PC-9 (cell line): ENCODE data around the gene CCL24. TPM values are rescaled to one million over a fixed set of nuclear protein-coding genes. Genes with fewer than 3 reads are reported as not detected.
"Not testable (repeated sequence)": the region's sequence is repeated elsewhere in the genome, so short reads cannot be mapped to it uniquely, and the experiment has no call there.

Experiments
- BruUV-seq: library from RNA; stranded (reverse); fragments of 400-500 nt; replicated peaks from 2 replicates; lab custom pipeline; 2021; lab: Mats Ljungman, UMichigan
- CTCF ChIA-PET: fragments of 300-600 bp; sonication (Branson Sonifier 250); formaldehyde crosslinking; loops from one replicate; lab custom pipeline; 2022; ENCODE audit warnings: antibody characterized with exemption; lab: Charles Lee
- POLR2A ChIA-PET: fragments of 300-600 bp; sonication (Branson Sonifier 250); formaldehyde crosslinking; loops from one replicate; lab custom pipeline; 2022; ENCODE audit warnings: antibody characterized with exemption; ENCODE audit not compliant: unreplicated experiment; lab: Charles Lee
- DNase-seq, 2 experiments: peaks; one replicate each; pipeline versions ENCODE4 v3.0.0 to v3.0.0-alpha.2; 2015 to 2022; ENCODE audit warnings: mixed read lengths in 1 of 2
- H2AFZ ChIP-seq: fragments of 200-600 bp; sonication (generic); 2 replicates; pipeline ENCODE4 v1.8.1; 2017; ENCODE audit warnings: antibody characterized with exemption
- H3F3A ChIP-seq: fragments of 200-600 bp; sonication (generic); 2 replicates; pipeline ENCODE4 v1.8.1; 2017; ENCODE audit warnings: antibody characterized with exemption, mild to moderate bottlenecking, low read depth; ENCODE audit not compliant: insufficient read depth
- H3K27ac ChIP-seq: fragments of 200-600 bp; sonication (generic); 2 replicates; pipeline ENCODE4 v1.6.1; 2016; ENCODE audit warnings: mixed run types
- H3K27me3 ChIP-seq: fragments of 200-600 bp; sonication (generic); 2 replicates; pipeline ENCODE4 v1.6.1; 2016; ENCODE audit warnings: low read depth, mixed run types; ENCODE audit not compliant: insufficient read depth
- H3K36me3 ChIP-seq: fragments of 200-600 bp; sonication (generic); 2 replicates; pipeline ENCODE4 v1.6.1; 2016; ENCODE audit warnings: low read depth, mixed run types
- H3K4me1 ChIP-seq: fragments of 200-600 bp; sonication (generic); replicated peaks from 2 replicates; pipeline ENCODE4 v1.6.1; 2016; ENCODE audit warnings: mixed run types; ENCODE audit not compliant: insufficient read depth
- H3K4me2 ChIP-seq: fragments of 200-600 bp; sonication (generic); 2 replicates; pipeline ENCODE4 v1.6.1; 2017; ENCODE audit warnings: mixed run types
- H3K4me3 ChIP-seq: fragments of 200-600 bp; sonication (generic); 2 replicates; pipeline ENCODE4 v1.6.1; 2016; ENCODE audit warnings: mixed run types
- H3K79me2 ChIP-seq: fragments of 200-600 bp; sonication (generic); 2 replicates; pipeline ENCODE4 v1.6.1; 2017; ENCODE audit warnings: low read depth, mixed run types
- H3K9me2 ChIP-seq: fragments of 200-600 bp; sonication (generic); 2 replicates; pipeline ENCODE4 v1.8.1; 2017; ENCODE audit warnings: mild to moderate bottlenecking; ENCODE audit not compliant: insufficient read depth
- H3K9me3 ChIP-seq: fragments of 200-600 bp; sonication (generic); 2 replicates; pipeline ENCODE4 v1.8.1; 2016; ENCODE audit warnings: low read depth; ENCODE audit not compliant: insufficient read depth
- H4K20me1 ChIP-seq: fragments of 200-600 bp; sonication (generic); 2 replicates; pipeline ENCODE4 v1.8.1; 2017; ENCODE audit not compliant: insufficient read depth
- EZH2 ChIP-seq: fragments of 200-600 bp; sonication (generic); IDR thresholded peaks from 2 replicates; pipeline ENCODE4 v1.8.0; 2017; ENCODE audit warnings: antibody characterized with exemption, low read depth
- intact Hi-C: fragments of 100-400 bp; cut with micrococcal nuclease; formaldehyde crosslinking; loops from one replicate; pipeline ENCODE4 v1.10.0; 2022; ENCODE audit not compliant: unreplicated experiment
- total RNA-seq: library from RNA; stranded (reverse); gene quantifications from 2 replicates; pipeline ENCODE4 v1.2.3, GENCODE V29; 2021
- TF ChIP-seq, protein P1 (sequence below): fragments of 200-600 bp; sonication (generic); conservative IDR thresholded peaks from 2 replicates; pipeline ENCODE4 v1.6.1; 2017; ENCODE audit warnings: mixed run types, antibody characterized with exemption, mild to moderate bottlenecking, moderate library complexity

Gene CCL24
- total RNA-seq, 1 experiment from 2014 or later, result not detected

DNA sequence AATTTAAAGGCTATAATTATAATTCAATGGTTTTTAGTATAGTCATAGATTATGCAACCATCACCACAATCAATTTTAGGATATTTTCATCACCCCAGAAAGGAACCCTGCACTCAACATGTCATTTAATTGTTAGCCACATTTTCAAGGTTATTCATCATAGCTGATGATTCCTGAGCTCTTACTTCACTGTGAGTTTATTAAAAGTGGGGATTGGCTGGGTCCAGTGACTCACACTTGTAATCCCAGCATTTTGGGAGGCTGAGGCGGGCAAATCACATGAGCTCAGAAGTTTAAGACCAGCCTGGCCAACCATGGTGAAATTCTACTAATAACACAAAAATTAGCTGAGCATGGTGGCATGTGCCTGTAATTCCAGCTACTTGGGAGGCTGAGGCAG is 42.4 kb downstream of the CCL24 start:
- POLR2A ChIA-PET, result interaction anchor here (0.7 kb wide), 1 partner anchor 179 kb away, joined by 4 read pairs; no protein-coding TSS in a partner anchor
- Histone ChIP-seq H4K20me1 (no peaks in the 10 kb centered on the region), H2AFZ (no peak overlapping the region), H3F3A (peaks cover 17% of the 10 kb centered on the region; the same call in 1 of the 2 replicates), H3K4me3 (no peak overlapping the region), H3K27me3 (no peaks in the 10 kb centered on the region), H3K79me2 (no peaks in the 10 kb centered on the region), H3K9me3 (no peaks in the 10 kb centered on the region), H3K9me2 (no peaks in the 10 kb centered on the region), H3K36me3 (no peaks in the 10 kb centered on the region), H3K4me1 (peaks cover 16% of the 10 kb centered on the region), H3K4me2 (no peak overlapping the region), H3K27ac (peak overlapping the region; percentile 47; the same call in 1 of the 2 replicates)
- intact Hi-C loops, result loop anchor here (10.0 kb wide), 1 partner anchor 74 kb away; no protein-coding TSS in a partner anchor
- BruUV-seq, result no TSS peak
- TF ChIP-seq, protein P1, sequence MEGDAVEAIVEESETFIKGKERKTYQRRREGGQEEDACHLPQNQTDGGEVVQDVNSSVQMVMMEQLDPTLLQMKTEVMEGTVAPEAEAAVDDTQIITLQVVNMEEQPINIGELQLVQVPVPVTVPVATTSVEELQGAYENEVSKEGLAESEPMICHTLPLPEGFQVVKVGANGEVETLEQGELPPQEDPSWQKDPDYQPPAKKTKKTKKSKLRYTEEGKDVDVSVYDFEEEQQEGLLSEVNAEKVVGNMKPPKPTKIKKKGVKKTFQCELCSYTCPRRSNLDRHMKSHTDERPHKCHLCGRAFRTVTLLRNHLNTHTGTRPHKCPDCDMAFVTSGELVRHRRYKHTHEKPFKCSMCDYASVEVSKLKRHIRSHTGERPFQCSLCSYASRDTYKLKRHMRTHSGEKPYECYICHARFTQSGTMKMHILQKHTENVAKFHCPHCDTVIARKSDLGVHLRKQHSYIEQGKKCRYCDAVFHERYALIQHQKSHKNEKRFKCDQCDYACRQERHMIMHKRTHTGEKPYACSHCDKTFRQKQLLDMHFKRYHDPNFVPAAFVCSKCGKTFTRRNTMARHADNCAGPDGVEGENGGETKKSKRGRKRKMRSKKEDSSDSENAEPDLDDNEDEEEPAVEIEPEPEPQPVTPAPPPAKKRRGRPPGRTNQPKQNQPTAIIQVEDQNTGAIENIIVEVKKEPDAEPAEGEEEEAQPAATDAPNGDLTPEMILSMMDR, result no peak
- TF ChIP-seq EZH2, result no peak
- no peak for DNase-seq
- CTCF ChIA-PET, result interaction anchor here (1.2 kb wide), 1 partner anchor 9 kb away, joined by 3 read pairs; no protein-coding TSS in a partner anchor

DNA sequence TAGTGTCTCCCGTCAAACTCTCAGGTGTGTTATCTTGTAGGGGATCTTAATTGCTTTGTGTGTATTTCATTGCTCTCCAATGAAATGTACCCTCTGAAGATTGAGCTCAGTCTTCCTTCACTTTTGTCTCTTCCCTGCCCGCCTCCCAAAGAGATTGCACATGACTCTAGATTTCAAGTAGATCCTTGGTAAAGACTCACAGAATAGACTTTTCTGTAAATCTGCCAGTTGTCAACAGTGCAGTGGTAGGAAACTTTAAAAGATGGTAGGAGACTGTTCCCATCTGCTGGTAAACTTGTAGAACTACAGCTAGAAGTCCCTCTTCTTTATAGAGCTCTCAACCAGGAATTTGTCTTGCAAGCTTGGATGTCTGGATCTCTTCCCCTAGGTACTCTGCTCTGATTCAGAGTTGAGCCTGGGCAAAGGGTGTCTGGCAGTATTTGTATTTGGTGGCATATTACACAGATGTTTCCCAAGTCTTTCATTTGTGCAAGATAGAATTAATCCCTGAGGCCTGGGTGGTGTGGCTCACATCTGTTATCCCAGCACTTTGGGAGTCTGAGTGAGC is 51.2 kb downstream of the CCL24 start:
- peak in 1 of 2 experiments; percentile 55 for DNase-seq
- Histone ChIP-seq H3K27ac (no peak overlapping the region), H3K9me2 (no peaks in the 10 kb centered on the region), H3F3A (no peaks in the 10 kb centered on the region), H3K4me3 (no peak overlapping the region), H3K4me1 (no peaks in the 10 kb centered on the region), H3K4me2 (no peak overlapping the region), H3K79me2 (no peaks in the 10 kb centered on the region), H3K9me3 (no peaks in the 10 kb centered on the region), H4K20me1 (no peaks in the 10 kb centered on the region), H3K27me3 (no peaks in the 10 kb centered on the region), H3K36me3 (no peaks in the 10 kb centered on the region), H2AFZ (no peak overlapping the region)
- ChIA-PET CTCF (interaction anchor here (0.5 to 1.2 kb wide), 6 partner anchors 9 to 310 kb away, joined by 3 to 4 read pairs (median 3); partner anchors contain the start of gene CCL26), POLR2A (interaction anchor here (0.6 to 1.2 kb wide), 2 partner anchors 51 to 234 kb away, joined by 4 to 5 read pairs; partner anchors contain the start of gene CCL24)
- TF ChIP-seq EZH2, result no peak
- TF ChIP-seq, protein P1, result peak; percentile 84
- no TSS peak for BruUV-seq
- intact Hi-C loops, result loop anchor here (5.0 to 10.0 kb wide), 2 partner anchors 118 to 235 kb away; no protein-coding TSS in a partner anchor

DNA sequence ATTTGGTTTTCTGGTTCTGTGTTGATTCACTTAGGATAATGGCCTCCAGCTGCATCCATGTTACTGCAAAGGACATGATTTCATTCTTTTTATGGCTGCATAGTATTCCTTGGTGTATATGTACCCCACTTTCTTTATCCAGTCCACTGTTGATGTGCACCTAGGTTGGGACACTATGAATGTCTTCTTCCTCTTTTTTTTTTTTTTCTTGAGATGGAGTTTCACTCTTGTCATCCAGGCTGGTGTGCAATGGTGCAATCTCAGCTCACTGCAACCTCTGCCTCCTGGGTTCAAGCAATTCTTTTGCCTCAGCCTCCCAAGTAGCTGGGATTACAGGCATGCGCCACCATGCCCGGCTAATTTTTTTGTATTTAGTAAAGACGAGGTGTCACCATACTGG is 51.8 kb downstream of the CCL24 start:
- ChIA-PET CTCF (interaction anchor here (0.7 to 1.2 kb wide), 3 partner anchors 10 to 309 kb away, joined by 3 to 4 read pairs (median 3); partner anchors contain the start of gene CCL26), POLR2A (interaction anchor here (1.2 kb wide), 1 partner anchor 233 kb away, joined by 5 read pairs; no protein-coding TSS in a partner anchor)
- H2AFZ ChIP-seq, H3K27me3 ChIP-seq, H3K4me3 ChIP-seq, H3K9me2 ChIP-seq, H3K9me3 ChIP-seq, H3K4me1 ChIP-seq, H3K36me3 ChIP-seq, BruUV-seq, H3K79me2 ChIP-seq, H3K27ac ChIP-seq, H3K4me2 ChIP-seq, H4K20me1 ChIP-seq, DNase-seq, H3F3A ChIP-seq: not testable (repeated sequence)
- intact Hi-C loops, result loop anchor here (5.0 to 10.0 kb wide), 2 partner anchors 117 to 234 kb away; no protein-coding TSS in a partner anchor

Other genes with a start within 250 kb of the CCL24 start
- 32.0 and 35.8 TPM in 2 replicates for gene HIP1, start 74.9 kb downstream of the CCL24 start, total RNA-seq
- gene CCL26, start 41.6 kb downstream of the CCL24 start, total RNA-seq, result not detected in 2 replicates
- gene RHBDD2, start 65.2 kb upstream of the CCL24 start, total RNA-seq, result 71.7 and 75.6 TPM in 2 replicates
- gene POR, start 101.3 kb upstream of the CCL24 start, total RNA-seq, result 151 and 205 TPM in 2 replicates
- gene TMEM120A, start 180.8 kb upstream of the CCL24 start, total RNA-seq, result 26.9 and 27.0 TPM in 2 replicates
- 77.7 and 98.2 TPM in 2 replicates for gene STYXL1, start 234.2 kb upstream of the CCL24 start, total RNA-seq
- 319 and 328 TPM in 2 replicates for gene MDH2, start 234.3 kb upstream of the CCL24 start, total RNA-seq